ENCODE results near the gene LIMS2. TPM values are rescaled to one million over a fixed set of nuclear protein-coding genes. Genes with fewer than 3 reads are reported as not detected.

LIMS2 gene
- total RNA-seq, 4 donors from 2014 or later: 99.2 to 342 (median 175) TPM

DNA sequence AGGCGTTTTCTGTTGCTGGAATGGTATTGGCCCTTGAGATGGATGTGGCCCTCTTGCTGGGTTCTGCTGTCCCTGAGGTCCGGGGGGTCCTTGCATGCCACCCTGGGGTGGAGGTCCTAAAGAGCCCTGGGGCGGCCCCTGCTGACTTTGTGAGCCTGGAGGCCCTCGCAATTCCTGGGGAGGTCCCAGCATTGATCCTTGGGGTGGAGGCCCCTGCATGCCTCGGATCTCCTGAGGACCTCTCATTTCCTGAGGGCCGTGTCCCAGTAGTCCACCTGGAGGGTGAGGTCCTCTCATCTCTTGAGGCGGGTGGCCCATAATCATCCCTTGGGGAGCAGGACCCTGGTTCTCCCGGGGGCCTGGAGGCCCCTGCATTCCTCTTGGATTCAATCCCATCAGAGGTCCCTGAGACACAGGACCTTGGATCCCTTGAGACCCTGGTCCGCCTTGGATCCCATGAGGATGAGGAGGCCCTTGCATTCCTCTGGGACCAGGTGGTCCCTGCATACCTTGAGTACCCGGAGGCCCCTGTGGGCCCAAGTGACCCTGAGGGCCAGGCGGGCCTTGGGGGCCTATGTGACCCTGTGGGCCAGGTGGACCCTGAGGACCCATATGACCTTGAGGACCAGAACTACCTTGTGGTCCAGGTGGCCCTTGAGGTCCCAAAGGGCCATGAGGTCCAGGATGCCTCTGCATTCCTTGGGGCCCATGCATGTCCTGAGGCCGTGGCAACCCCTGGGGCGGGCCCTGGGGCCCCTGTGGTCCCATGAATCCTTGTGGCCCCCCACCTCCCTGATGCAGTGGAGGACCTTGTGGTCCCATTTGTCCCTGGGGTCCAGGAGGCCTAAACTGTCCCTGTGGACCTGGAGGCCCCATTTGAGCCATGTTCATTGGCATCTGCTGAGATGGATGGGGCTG, 44.2 kb upstream of the LIMS2 start:
- no peak for DNase-seq (ENCODE audit: extremely low spot score)
- H3K27me3 ChIP-seq: no peaks in the 10 kb centered on the region
- no peaks in the 10 kb centered on the region for H3K9me3 ChIP-seq
- 93% methylated on average over 5 of the region's 13 CpGs for WGBS
- no peak overlapping the region for H3K27ac ChIP-seq (replicated peaks in 1 of 4)
- no peak for TF ChIP-seq EP300 (IDR thresholded peaks at IDR 0.05)
- TF ChIP-seq POLR2A (IDR thresholded peaks at IDR 0.05; ENCODE audit: low read depth): no peak
- TF ChIP-seq, protein P1, sequence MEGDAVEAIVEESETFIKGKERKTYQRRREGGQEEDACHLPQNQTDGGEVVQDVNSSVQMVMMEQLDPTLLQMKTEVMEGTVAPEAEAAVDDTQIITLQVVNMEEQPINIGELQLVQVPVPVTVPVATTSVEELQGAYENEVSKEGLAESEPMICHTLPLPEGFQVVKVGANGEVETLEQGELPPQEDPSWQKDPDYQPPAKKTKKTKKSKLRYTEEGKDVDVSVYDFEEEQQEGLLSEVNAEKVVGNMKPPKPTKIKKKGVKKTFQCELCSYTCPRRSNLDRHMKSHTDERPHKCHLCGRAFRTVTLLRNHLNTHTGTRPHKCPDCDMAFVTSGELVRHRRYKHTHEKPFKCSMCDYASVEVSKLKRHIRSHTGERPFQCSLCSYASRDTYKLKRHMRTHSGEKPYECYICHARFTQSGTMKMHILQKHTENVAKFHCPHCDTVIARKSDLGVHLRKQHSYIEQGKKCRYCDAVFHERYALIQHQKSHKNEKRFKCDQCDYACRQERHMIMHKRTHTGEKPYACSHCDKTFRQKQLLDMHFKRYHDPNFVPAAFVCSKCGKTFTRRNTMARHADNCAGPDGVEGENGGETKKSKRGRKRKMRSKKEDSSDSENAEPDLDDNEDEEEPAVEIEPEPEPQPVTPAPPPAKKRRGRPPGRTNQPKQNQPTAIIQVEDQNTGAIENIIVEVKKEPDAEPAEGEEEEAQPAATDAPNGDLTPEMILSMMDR (IDR thresholded peaks at IDR 0.05): no peak
- TF ChIP-seq POLR2AphosphoS5 (IDR thresholded peaks at IDR 0.05): no peak
- no peak overlapping the region for H3K4me3 ChIP-seq
- intact Hi-C loops (cut with DNase I): no loop called here
- peaks cover 50 to 86% (median 63%) of the 10 kb centered on the region in 4 donors for H3K36me3 ChIP-seq
- peaks cover 3 to 22% (median 5%) of the 10 kb centered on the region in 4 donors for H3K4me1 ChIP-seq

DNA sequence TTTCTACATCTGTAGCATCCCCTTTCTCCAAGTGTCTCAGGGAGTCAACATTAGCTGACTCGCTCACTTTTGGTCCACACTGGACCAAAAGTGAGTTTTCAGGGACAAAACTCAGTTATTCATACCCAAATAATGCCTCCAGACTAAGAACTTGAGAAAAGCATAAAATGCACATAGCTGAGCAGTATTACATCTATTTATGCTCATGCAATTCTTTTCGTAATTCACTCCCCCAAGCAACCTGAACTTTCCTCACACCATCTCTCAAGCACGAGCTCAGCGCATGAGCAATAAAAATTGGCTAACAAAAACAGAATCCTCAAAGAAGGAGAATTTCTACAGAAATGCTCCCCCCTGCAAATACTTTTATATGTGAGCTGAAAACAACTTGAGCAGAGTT, 42.9 kb upstream of the LIMS2 start:
- WGBS: 95% methylated on average over 4 of the region's 4 CpGs

DNA sequence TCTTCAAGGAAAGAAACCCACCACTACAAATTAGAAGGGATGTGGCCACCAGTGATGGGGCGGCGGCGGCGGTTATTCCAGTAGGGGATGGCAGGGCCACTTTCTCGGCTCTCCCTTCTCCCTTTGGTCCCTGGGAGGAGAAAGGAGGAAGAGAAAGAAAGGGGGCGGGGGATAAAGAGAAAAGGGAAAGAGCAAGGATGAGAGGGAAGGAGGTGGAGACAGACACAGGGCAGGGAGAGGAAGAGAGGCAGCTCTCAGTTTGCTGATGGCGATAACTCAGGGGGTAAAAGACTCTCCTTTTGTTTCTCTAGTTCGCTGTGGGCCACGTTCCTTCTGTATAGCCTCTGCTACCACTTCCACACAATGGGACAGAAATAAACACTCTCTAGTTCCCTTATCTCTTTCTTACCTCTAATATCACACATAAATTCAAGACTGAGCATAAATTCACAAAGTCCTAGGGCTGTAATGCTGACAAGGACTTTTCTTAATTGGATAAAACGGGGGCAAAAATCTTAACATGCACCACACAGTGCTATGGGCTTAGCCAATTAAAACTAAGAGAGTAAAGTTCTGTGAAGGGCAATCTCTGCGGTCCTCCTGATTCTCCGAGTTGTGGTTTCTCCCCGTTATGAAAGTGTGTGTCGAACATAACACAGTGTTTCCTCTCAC, 40.6 kb upstream of the LIMS2 start:
- Histone ChIP-seq H3K9me3 (no peaks in the 10 kb centered on the region), H3K36me3 (peaks cover 30 to 66% (median 52%) of the 10 kb centered on the region in 4 donors), H3K27me3 (no peaks in the 10 kb centered on the region), H3K4me1 (peaks cover 0 to 5% (median 3%) of the 10 kb centered on the region in 4 donors), H3K27ac (replicated peaks in 1 of 4) (no peak overlapping the region), H3K4me3 (no peak overlapping the region)
- TF ChIP-seq POLR2A (IDR thresholded peaks at IDR 0.05; ENCODE audit: low read depth) (no peak), EP300 (IDR thresholded peaks at IDR 0.05) (no peak), POLR2AphosphoS5 (IDR thresholded peaks at IDR 0.05) (no peak)
- TF ChIP-seq, protein P1 (IDR thresholded peaks at IDR 0.05): no peak
- intact Hi-C loops (cut with DNase I): no loop called here
- peak; percentile 45 for DNase-seq (ENCODE audit: extremely low spot score)
- WGBS: 93% methylated on average over 14 of the region's 14 CpGs

More for the DNA sequence above, 42.9 kb upstream of the LIMS2 start:
- H3K36me3 ChIP-seq: peaks cover 50 to 86% (median 68%) of the 10 kb centered on the region in 4 donors
- intact Hi-C loops (cut with DNase I): no loop called here
- H3K4me3 ChIP-seq: no peak overlapping the region
- no peak for DNase-seq (ENCODE audit: extremely low spot score)
- TF ChIP-seq POLR2A (IDR thresholded peaks at IDR 0.05; ENCODE audit: low read depth): no peak
- TF ChIP-seq EP300 (IDR thresholded peaks at IDR 0.05): no peak
- TF ChIP-seq, protein P1 (IDR thresholded peaks at IDR 0.05): no peak
- no peak for TF ChIP-seq POLR2AphosphoS5 (IDR thresholded peaks at IDR 0.05)
- no peaks in the 10 kb centered on the region for H3K27me3 ChIP-seq
- H3K9me3 ChIP-seq: no peaks in the 10 kb centered on the region
- H3K27ac ChIP-seq (replicated peaks in 1 of 4): no peak overlapping the region
- peaks cover 3 to 15% (median 5%) of the 10 kb centered on the region in 4 donors for H3K4me1 ChIP-seq

DNA sequence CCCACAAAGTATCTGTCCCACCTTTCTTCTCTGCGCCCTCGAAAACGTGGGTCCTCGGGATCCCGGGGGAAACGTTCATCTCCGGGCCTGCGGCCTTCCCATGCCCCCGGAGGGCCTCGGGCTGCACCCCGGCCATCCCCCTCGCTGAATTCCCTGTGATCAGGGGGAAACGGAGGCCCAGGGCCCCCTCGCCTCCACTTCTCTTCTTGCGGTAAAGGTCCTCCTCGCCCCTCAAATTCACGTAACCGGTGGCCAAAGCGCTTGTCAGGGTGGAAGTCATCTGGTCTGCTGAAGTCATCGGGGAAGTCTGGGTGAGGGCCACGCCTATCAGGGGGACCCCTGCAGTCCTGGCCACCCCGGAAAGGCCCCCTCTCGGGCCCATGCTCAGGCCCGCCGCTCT, 38.2 kb upstream of the LIMS2 start:
- no peak overlapping the region for H3K27ac ChIP-seq (replicated peaks in 1 of 4)
- TF ChIP-seq, protein P1 (IDR thresholded peaks at IDR 0.05): no peak
- TF ChIP-seq POLR2A (IDR thresholded peaks at IDR 0.05; ENCODE audit: low read depth): no peak
- peak; percentile 24 for DNase-seq (ENCODE audit: extremely low spot score)
- H3K27me3 ChIP-seq: no peaks in the 10 kb centered on the region
- H3K9me3 ChIP-seq: no peaks in the 10 kb centered on the region
- H3K36me3 ChIP-seq: peaks cover 17 to 65% (median 51%) of the 10 kb centered on the region in 4 donors
- intact Hi-C loops (cut with DNase I): no loop called here
- H3K4me3 ChIP-seq: no peak overlapping the region
- 96% methylated on average over 25 of the region's 25 CpGs for WGBS
- peaks cover under 1 to 5% (median 3%) of the 10 kb centered on the region in 4 donors for H3K4me1 ChIP-seq
